ENCODE measurements around the gene CCDC172.
"Not testable (repeated sequence)": the region's sequence is repeated elsewhere in the genome, so short reads cannot be mapped to it uniquely, and the experiment has no call there.

Gene CCDC172

GRCh38 chr10:116352125-116352524 lies 27.9 kb downstream of the CCDC172 start:
- Histone ChIP-seq H3K4me3 (ENCODE audit: low read depth in 1 of 2, low read length in 2 of 2) (no peak overlapping the region), H3K4me1 (ENCODE audit: insufficient read depth, low read length) (no peaks in the 10 kb centered on the region)

GRCh38 chr10:116353817-116354216 lies 29.6 kb downstream of the CCDC172 start:
- no peak overlapping the region for H3K9ac ChIP-seq (ENCODE audit: low read length)
- H3K27me3 ChIP-seq (ENCODE audit: control insufficient read depth in 1 of 2, insufficient read depth in 2 of 2, low read length in 2 of 2) = no peaks in the 10 kb centered on the region
- no peaks in the 10 kb centered on the region for H3K36me3 ChIP-seq (ENCODE audit: insufficient read depth, low read length)
- no peaks in the 10 kb centered on the region for H3K9me3 ChIP-seq (ENCODE audit: low read length)
- no peak overlapping the region for H3K27ac ChIP-seq (ENCODE audit: low read depth, low read length)
- H3K4me3 ChIP-seq (ENCODE audit: low read depth in 1 of 2, low read length in 2 of 2) = no peak overlapping the region
- H3K4me1 ChIP-seq (ENCODE audit: insufficient read depth, low read length) = no peaks in the 10 kb centered on the region

More at GRCh38 chr10:116352125-116352524, 27.9 kb downstream of the CCDC172 start:
- H3K27ac ChIP-seq (ENCODE audit: low read depth, low read length) = no peak overlapping the region
- no peaks in the 10 kb centered on the region for H3K36me3 ChIP-seq (ENCODE audit: insufficient read depth, low read length)
- no peaks in the 10 kb centered on the region for H3K9me3 ChIP-seq (ENCODE audit: low read length)
- H3K9ac ChIP-seq (ENCODE audit: low read length) = no peak overlapping the region
- H3K27me3 ChIP-seq (ENCODE audit: control insufficient read depth in 1 of 2, insufficient read depth in 2 of 2, low read length in 2 of 2) = no peaks in the 10 kb centered on the region

GRCh38 chr10:116355341-116355740 lies 31.1 kb downstream of the CCDC172 start:
- Histone ChIP-seq H3K4me1 (ENCODE audit: insufficient read depth, low read length) (no peaks in the 10 kb centered on the region), H3K9me3 (ENCODE audit: low read length) (no peaks in the 10 kb centered on the region), H3K9ac (ENCODE audit: low read length) (no peak overlapping the region), H3K36me3 (ENCODE audit: insufficient read depth, low read length) (no peaks in the 10 kb centered on the region), H3K4me3 (ENCODE audit: low read depth in 1 of 2, low read length in 2 of 2) (no peak overlapping the region), H3K27ac (ENCODE audit: low read depth, low read length) (no peak overlapping the region), H3K27me3 (ENCODE audit: control insufficient read depth in 1 of 2, insufficient read depth in 2 of 2, low read length in 2 of 2) (no peaks in the 10 kb centered on the region)

- Histone ChIP-seq H3K27me3 (ENCODE audit: control insufficient read depth in 1 of 2, insufficient read depth in 2 of 2, low read length in 2 of 2) (no peaks in the 10 kb centered on the region), H3K4me3 (ENCODE audit: low read depth in 1 of 2, low read length in 2 of 2) (no peak overlapping the region), H3K9me3 (ENCODE audit: low read length) (no peaks in the 10 kb centered on the region), H3K9ac (ENCODE audit: low read length) (no peak overlapping the region), H3K27ac (ENCODE audit: low read depth, low read length) (no peak overlapping the region), H3K4me1 (ENCODE audit: insufficient read depth, low read length) (no peaks in the 10 kb centered on the region), H3K36me3 (ENCODE audit: insufficient read depth, low read length) (no peaks in the 10 kb centered on the region)
These were observed 32.6 kb downstream of the CCDC172 start for GRCh38 chr10:116356833-116357232.

GRCh38 chr10:116364868-116365267 lies 40.6 kb downstream of the CCDC172 start:
- H3K4me1 ChIP-seq (ENCODE audit: insufficient read depth, low read length) = no peaks in the 10 kb centered on the region
- no peak overlapping the region for H3K27ac ChIP-seq (ENCODE audit: low read depth, low read length)
- no peaks in the 10 kb centered on the region for H3K27me3 ChIP-seq (ENCODE audit: control insufficient read depth in 1 of 2, insufficient read depth in 2 of 2, low read length in 2 of 2)
- no peaks in the 10 kb centered on the region for H3K9me3 ChIP-seq (ENCODE audit: low read length)
- no peak overlapping the region for H3K9ac ChIP-seq (ENCODE audit: low read length)
- H3K4me3 ChIP-seq (ENCODE audit: low read depth in 1 of 2, low read length in 2 of 2) = no peak overlapping the region
- no peaks in the 10 kb centered on the region for H3K36me3 ChIP-seq (ENCODE audit: insufficient read depth, low read length)

- Histone ChIP-seq H3K27me3 (ENCODE audit: control insufficient read depth in 1 of 2, insufficient read depth in 2 of 2, low read length in 2 of 2) (no peaks in the 10 kb centered on the region), H3K4me3 (ENCODE audit: low read depth in 1 of 2, low read length in 2 of 2) (no peak overlapping the region), H3K36me3 (ENCODE audit: insufficient read depth, low read length) (no peaks in the 10 kb centered on the region), H3K4me1 (ENCODE audit: insufficient read depth, low read length) (no peaks in the 10 kb centered on the region), H3K9ac (ENCODE audit: low read length) (no peak overlapping the region), H3K9me3 (ENCODE audit: low read length) (no peaks in the 10 kb centered on the region), H3K27ac (ENCODE audit: low read depth, low read length) (no peak overlapping the region)
These were observed 47.5 kb downstream of the CCDC172 start for GRCh38 chr10:116371737-116372136.

GRCh38 chr10:116382290-116382689 lies 58.0 kb downstream of the CCDC172 start:
- H3K27me3 ChIP-seq (ENCODE audit: control insufficient read depth in 1 of 2, insufficient read depth in 2 of 2, low read length in 2 of 2) = no peaks in the 10 kb centered on the region
- H3K4me3 ChIP-seq (ENCODE audit: low read depth in 1 of 2, low read length in 2 of 2) = no peak overlapping the region
- H3K27ac ChIP-seq (ENCODE audit: low read depth, low read length) = no peak overlapping the region
- no peaks in the 10 kb centered on the region for H3K36me3 ChIP-seq (ENCODE audit: insufficient read depth, low read length)
- no peaks in the 10 kb centered on the region for H3K4me1 ChIP-seq (ENCODE audit: insufficient read depth, low read length)
- H3K9ac ChIP-seq (ENCODE audit: low read length) = no peak overlapping the region
- H3K9me3 ChIP-seq (ENCODE audit: low read length) = no peaks in the 10 kb centered on the region

GRCh38 chr10:116385311-116385710 lies 61.1 kb downstream of the CCDC172 start:
- no peaks in the 10 kb centered on the region for H3K36me3 ChIP-seq (ENCODE audit: insufficient read depth, low read length)
- H3K9me3 ChIP-seq (ENCODE audit: low read length) = no peaks in the 10 kb centered on the region
- H3K4me1 ChIP-seq (ENCODE audit: insufficient read depth, low read length) = no peaks in the 10 kb centered on the region
- H3K4me3 ChIP-seq (ENCODE audit: low read depth in 1 of 2, low read length in 2 of 2) = no peak overlapping the region
- no peaks in the 10 kb centered on the region for H3K27me3 ChIP-seq (ENCODE audit: control insufficient read depth in 1 of 2, insufficient read depth in 2 of 2, low read length in 2 of 2)
- H3K27ac ChIP-seq (ENCODE audit: low read depth, low read length) = no peak overlapping the region
- H3K9ac ChIP-seq (ENCODE audit: low read length) = no peak overlapping the region

- Histone ChIP-seq H3K9ac (ENCODE audit: low read length) (no peak overlapping the region), H3K9me3 (ENCODE audit: low read length) (no peaks in the 10 kb centered on the region), H3K27ac (ENCODE audit: low read depth, low read length) (no peak overlapping the region), H3K4me3 (ENCODE audit: low read depth in 1 of 2, low read length in 2 of 2) (no peak overlapping the region), H3K4me1 (ENCODE audit: insufficient read depth, low read length) (no peaks in the 10 kb centered on the region), H3K36me3 (ENCODE audit: insufficient read depth, low read length) (no peaks in the 10 kb centered on the region), H3K27me3 (ENCODE audit: control insufficient read depth in 1 of 2, insufficient read depth in 2 of 2, low read length in 2 of 2) (no peaks in the 10 kb centered on the region)
These were observed 62.0 kb downstream of the CCDC172 start for GRCh38 chr10:116385994-116386809.

GRCh38 chr10:116393246-116393831 lies 69.1 kb downstream of the CCDC172 start:
- H3K27ac ChIP-seq (ENCODE audit: low read depth, low read length); H3K27me3 ChIP-seq (ENCODE audit: control insufficient read depth in 1 of 2, insufficient read depth in 2 of 2, low read length in 2 of 2); H3K4me1 ChIP-seq (ENCODE audit: insufficient read depth, low read length); H3K9ac ChIP-seq (ENCODE audit: low read length); H3K9me3 ChIP-seq (ENCODE audit: low read length); H3K36me3 ChIP-seq (ENCODE audit: insufficient read depth, low read length); H3K4me3 ChIP-seq (ENCODE audit: low read depth in 1 of 2, low read length in 2 of 2): not testable (repeated sequence)

GRCh38 chr10:116395223-116395985 lies 71.2 kb downstream of the CCDC172 start:
- Histone ChIP-seq H3K27me3 (ENCODE audit: control insufficient read depth in 1 of 2, insufficient read depth in 2 of 2, low read length in 2 of 2) (no peaks in the 10 kb centered on the region), H3K36me3 (ENCODE audit: insufficient read depth, low read length) (no peaks in the 10 kb centered on the region), H3K9ac (ENCODE audit: low read length) (no peak overlapping the region), H3K4me1 (ENCODE audit: insufficient read depth, low read length) (no peaks in the 10 kb centered on the region), H3K4me3 (ENCODE audit: low read depth in 1 of 2, low read length in 2 of 2) (no peak overlapping the region), H3K9me3 (ENCODE audit: low read length) (no peaks in the 10 kb centered on the region), H3K27ac (ENCODE audit: low read depth, low read length) (no peak overlapping the region)
